ENCODE results near the gene INS. TPM values are rescaled to one million over a fixed set of nuclear protein-coding genes. Genes with fewer than 3 reads are reported as not detected.
A peak's percentile ranks its signal among the peaks of the same experiment; 100 is the strongest.

INS gene
- total RNA-seq, 1 donor from 2014 or later: not detected

DNA sequence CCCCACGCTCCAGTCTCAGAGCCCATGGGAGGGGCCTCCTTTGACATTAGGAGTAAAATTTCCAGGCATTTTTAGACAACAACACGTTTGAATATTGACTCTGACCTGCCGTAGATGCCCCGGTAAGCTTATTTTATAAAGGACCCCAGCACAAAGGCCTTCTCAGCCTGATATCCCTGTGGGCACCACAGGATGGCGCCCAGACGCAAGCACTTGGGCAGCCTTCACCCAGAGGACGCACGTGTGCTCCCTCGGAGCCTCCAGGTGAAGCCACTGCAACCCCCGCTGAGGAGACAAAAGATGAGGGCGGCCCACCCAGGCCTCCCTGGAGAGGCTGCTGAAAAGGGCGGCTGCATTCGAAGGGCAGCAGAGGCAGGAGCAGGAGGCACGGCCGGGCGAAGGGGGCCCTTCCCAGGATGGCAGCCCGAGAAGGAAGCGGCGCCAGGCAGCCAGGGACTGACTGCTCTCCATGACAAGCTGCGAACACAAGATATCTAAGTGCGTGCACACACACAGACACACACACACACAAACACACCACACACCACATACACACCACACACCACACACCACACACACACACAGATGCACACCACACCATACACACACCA lies 25.8 kb upstream of the INS start:
- Mint-ChIP-seq H3K9me3 (no peaks in the 10 kb centered on the region), H3K4me1 (peaks cover 10% of the 10 kb centered on the region), H3K4me3 (no peak overlapping the region), H3K27me3 (ENCODE audit: low read depth) (peaks cover 30% of the 10 kb centered on the region), H3K27ac (no peak overlapping the region), H3K36me3 (no peaks in the 10 kb centered on the region)
- DNase-seq (ENCODE audit: low spot score in 2 of 2, unreplicated experiment in 2 of 2): no peak
- TF ChIP-seq, protein P1, sequence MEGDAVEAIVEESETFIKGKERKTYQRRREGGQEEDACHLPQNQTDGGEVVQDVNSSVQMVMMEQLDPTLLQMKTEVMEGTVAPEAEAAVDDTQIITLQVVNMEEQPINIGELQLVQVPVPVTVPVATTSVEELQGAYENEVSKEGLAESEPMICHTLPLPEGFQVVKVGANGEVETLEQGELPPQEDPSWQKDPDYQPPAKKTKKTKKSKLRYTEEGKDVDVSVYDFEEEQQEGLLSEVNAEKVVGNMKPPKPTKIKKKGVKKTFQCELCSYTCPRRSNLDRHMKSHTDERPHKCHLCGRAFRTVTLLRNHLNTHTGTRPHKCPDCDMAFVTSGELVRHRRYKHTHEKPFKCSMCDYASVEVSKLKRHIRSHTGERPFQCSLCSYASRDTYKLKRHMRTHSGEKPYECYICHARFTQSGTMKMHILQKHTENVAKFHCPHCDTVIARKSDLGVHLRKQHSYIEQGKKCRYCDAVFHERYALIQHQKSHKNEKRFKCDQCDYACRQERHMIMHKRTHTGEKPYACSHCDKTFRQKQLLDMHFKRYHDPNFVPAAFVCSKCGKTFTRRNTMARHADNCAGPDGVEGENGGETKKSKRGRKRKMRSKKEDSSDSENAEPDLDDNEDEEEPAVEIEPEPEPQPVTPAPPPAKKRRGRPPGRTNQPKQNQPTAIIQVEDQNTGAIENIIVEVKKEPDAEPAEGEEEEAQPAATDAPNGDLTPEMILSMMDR (IDR thresholded peaks at IDR 0.05; ENCODE audit: unreplicated experiment): peak; percentile 37

DNA sequence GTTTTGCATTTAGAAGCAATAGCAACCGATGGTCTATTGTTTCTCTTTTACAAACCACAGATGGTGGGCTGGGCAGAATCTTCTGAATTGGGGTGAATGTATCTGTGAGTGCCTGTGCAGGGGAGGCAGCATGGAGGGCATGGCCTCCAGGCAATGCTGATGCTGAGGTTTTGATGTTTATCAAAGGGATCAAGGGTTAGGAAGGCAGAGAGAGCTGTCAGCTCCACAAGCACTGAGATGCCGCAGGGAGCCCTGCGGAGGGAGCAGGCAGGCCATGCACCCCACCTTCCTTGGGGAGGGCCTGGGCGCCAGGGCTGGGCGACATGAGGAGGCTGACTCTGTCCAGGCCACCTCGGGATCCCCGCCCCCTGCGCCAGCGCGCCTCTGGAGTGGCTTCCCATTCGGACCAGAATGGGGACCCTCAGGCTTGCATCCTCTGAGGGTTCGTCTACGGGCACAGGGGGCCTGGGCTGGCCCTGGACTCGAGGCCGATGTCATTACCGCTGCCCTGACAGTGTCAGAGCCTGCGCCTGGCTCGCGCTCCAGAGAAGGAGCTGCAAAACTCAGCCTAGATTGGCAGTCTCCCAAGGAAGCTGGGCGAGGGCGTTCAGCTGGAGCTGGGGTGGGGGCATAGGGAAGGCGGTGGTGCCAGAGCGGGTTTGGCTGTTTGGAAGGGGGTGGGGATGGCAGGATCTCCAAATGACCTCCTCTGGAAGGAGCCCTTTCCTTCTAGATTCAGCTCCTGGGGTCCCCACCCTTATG lies 24.5 kb upstream of the INS start:
- H3K4me3 Mint-ChIP-seq: no peak overlapping the region
- TF ChIP-seq, protein P1 (IDR thresholded peaks at IDR 0.05; ENCODE audit: unreplicated experiment): no peak
- peaks cover 4% of the 10 kb centered on the region for H3K4me1 Mint-ChIP-seq
- no peaks in the 10 kb centered on the region for H3K9me3 Mint-ChIP-seq
- H3K27me3 Mint-ChIP-seq (ENCODE audit: low read depth): peaks cover 24% of the 10 kb centered on the region
- no peak overlapping the region for H3K27ac Mint-ChIP-seq
- no peaks in the 10 kb centered on the region for H3K36me3 Mint-ChIP-seq
- DNase-seq (ENCODE audit: low spot score in 2 of 2, unreplicated experiment in 2 of 2): no peak

GRCh38 chr11:2182692-2183474 lies 21.9 kb upstream of the INS start:
- TF ChIP-seq, protein P1 (IDR thresholded peaks at IDR 0.05; ENCODE audit: unreplicated experiment): no peak
- Mint-ChIP-seq H3K27ac (no peak overlapping the region), H3K36me3 (no peaks in the 10 kb centered on the region), H3K4me3 (no peak overlapping the region), H3K9me3 (no peaks in the 10 kb centered on the region), H3K27me3 (ENCODE audit: low read depth) (peaks cover 21% of the 10 kb centered on the region), H3K4me1 (peaks cover 11% of the 10 kb centered on the region)
- DNase-seq (ENCODE audit: low spot score in 2 of 2, unreplicated experiment in 2 of 2): no peak

DNA sequence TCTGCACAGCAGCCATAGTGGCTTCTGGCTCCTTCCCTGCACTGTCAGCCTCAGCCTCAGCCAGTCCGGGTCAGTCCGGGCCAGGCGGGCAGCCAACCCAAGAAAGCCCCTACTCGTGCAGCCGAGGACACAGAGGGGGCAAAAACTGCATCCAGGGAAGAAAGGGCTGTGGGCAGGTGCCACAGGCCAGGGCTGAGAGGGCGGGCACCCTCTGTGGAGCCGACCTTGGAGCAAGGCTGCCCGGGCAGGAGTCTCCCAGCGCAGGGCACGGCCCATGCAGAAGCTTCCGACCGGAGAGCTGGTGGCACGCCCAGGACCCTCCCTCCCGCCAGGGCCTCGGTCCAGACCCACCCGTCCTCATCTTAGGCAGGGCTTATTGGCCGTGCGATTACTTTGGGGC lies 21.1 kb upstream of the INS start:
- DNase-seq (ENCODE audit: low spot score in 2 of 2, unreplicated experiment in 2 of 2): no peak
- Mint-ChIP-seq H3K4me1 (peaks cover 11% of the 10 kb centered on the region), H3K27me3 (ENCODE audit: low read depth) (peaks cover 21% of the 10 kb centered on the region), H3K27ac (no peak overlapping the region), H3K9me3 (no peaks in the 10 kb centered on the region), H3K36me3 (no peaks in the 10 kb centered on the region), H3K4me3 (no peak overlapping the region)
- TF ChIP-seq, protein P1 (IDR thresholded peaks at IDR 0.05; ENCODE audit: unreplicated experiment): no peak

GRCh38 chr11:2180789-2181370 lies 19.9 kb upstream of the INS start:
- TF ChIP-seq, protein P1 (IDR thresholded peaks at IDR 0.05; ENCODE audit: unreplicated experiment): no peak
- Mint-ChIP-seq H3K9me3 (no peaks in the 10 kb centered on the region), H3K27me3 (ENCODE audit: low read depth) (peaks cover 21% of the 10 kb centered on the region), H3K27ac (no peak overlapping the region), H3K4me3 (no peak overlapping the region), H3K36me3 (no peaks in the 10 kb centered on the region), H3K4me1 (peaks cover 11% of the 10 kb centered on the region)
- DNase-seq (ENCODE audit: low spot score in 2 of 2, unreplicated experiment in 2 of 2): no peak
